KG1 (cell line): ENCODE measurements around the gene ARRB1.
"Not testable (repeated sequence)": the region's sequence is repeated elsewhere in the genome, so short reads cannot be mapped to it uniquely, and the experiment has no call there.

Experiments
- DNase-seq: peaks from one replicate; lab custom pipeline; 2025; lab: John Stamatoyannopoulos, UW

ARRB1 gene

GRCh38 chr11:75344186-75344585 is 7.3 kb downstream of the ARRB1 start:
- no peak for DNase-seq

DNA sequence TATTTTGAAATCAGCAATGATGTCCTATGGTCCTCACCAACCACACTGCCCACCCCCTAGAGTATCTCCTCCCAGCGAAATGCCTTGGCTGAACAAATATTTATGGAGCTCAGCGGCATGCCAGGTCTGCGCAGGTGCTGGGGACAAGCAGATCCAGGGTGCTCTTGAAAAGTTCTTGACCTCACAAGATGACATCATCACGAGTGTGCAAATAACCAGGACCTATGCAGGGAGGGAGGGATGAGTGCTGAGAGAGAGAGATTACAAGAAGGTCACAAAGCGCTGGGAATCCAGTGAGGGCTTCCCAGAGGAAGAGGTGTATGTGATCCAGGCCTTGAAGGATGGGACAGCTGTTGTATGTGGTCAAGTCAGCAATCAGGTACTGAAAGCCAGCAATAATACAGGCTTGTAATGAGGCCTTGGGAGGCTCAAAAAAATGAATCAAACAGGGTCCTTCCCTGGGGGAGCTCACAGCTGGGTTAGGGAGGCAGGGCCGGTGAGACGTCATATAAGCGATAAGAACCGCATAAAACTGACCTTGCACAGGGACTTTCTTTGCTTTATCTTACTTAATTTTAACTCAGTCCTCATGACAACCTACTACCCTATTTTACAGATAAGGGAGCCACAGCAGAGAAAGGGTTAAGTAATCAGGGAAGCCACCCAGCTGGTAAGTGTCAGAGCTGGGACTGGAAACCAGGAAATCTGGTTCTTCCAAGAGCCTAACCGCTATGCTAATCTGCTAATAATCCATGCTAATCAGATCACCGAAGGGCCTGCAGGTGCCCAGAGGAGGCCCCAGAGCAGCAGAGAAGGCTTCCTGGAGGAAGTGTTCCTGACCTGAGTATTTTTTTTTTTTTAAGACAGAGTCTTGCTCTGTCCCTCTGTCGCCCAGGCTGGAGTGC is 8.2 kb downstream of the ARRB1 start:
- no peak for DNase-seq

DNA sequence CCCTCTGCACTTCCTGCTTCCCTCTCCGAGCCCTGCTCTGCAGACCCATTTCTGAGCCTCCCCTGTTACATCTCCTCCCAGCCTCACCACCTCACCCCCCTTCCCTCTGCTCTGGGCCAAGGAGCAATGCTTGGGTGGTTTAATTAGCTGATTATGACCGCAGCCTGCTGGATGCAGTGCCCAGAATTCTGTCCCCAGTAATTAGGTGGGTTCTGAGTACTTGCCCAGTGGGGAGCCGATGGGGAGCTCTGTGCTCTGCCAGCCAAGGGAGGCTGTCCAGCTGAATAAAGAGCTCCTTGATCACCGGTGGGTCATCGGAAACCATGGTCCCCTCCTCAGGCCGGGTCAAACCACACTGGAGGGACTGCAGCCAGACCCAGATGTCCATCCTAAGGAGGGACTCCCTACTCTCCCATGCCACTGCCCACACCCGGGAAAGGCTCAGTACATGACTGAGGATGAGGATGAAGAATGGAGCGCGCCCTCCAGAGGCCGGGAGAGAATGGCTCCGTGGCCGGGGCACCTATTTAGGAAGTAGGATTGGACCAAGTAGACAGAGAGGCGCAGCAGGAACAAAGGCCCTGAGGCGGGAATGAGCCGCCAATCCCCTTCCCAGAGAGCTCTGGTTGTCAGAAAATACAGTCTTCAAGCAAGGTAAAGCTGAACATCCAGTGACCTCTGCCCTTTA is 9.1 kb downstream of the ARRB1 start:
- no peak for DNase-seq

DNA sequence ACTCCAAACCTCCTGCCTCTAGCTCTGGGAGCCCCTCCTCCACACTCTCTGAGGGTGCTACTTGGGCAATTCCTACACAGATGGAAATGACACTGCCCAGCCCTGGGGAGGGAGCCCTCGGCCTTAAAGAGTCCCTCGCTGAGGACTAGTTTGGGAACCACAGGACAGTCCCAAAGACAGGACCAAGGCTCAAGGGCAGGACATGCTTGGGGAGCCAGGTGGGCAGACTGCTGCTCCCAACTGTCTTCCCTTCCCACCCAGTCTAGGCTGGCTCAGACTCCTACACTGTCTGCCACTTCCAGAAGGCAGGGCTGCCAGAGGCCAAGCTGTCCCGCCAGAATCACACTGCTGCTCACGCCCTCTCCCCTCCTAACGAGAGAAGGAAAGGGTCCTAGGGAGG is 9.8 kb downstream of the ARRB1 start:
- DNase-seq, result no peak

GRCh38 chr11:75339685-75340409 is 11.6 kb downstream of the ARRB1 start:
- no peak for DNase-seq

- no peak for DNase-seq
Observed at GRCh38 chr11:75338516-75339208, 12.8 kb downstream of the ARRB1 start.

GRCh38 chr11:75337195-75337654 is 14.2 kb downstream of the ARRB1 start:
- DNase-seq, result no peak

GRCh38 chr11:75334976-75335375 is 16.5 kb downstream of the ARRB1 start:
- no peak for DNase-seq

DNA sequence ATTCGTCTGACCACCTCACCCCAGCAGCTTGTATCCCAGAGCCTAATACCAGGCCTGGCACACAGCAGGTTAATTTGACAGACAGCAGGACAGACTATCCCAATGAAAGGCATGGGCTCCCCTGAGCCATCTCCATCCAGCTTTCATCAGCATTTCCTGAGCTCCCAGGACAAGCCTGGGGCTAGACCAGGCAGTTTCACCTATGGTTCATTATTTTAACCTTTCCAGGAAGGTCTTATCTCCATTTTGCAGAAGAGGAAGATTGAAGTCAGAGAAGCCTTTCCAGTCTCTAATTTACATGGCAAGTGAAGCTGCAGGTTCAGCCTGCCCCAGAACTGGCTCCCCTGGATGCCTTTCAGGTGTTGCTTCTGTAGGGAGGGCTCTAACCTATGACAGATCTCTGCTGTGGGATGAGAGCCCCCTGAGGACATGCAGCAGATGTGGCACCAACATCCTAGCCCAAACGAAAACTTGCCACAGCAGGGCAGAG is 17.0 kb downstream of the ARRB1 start:
- no peak for DNase-seq

GRCh38 chr11:75333807-75334140 is 17.7 kb downstream of the ARRB1 start:
- no peak for DNase-seq

DNA sequence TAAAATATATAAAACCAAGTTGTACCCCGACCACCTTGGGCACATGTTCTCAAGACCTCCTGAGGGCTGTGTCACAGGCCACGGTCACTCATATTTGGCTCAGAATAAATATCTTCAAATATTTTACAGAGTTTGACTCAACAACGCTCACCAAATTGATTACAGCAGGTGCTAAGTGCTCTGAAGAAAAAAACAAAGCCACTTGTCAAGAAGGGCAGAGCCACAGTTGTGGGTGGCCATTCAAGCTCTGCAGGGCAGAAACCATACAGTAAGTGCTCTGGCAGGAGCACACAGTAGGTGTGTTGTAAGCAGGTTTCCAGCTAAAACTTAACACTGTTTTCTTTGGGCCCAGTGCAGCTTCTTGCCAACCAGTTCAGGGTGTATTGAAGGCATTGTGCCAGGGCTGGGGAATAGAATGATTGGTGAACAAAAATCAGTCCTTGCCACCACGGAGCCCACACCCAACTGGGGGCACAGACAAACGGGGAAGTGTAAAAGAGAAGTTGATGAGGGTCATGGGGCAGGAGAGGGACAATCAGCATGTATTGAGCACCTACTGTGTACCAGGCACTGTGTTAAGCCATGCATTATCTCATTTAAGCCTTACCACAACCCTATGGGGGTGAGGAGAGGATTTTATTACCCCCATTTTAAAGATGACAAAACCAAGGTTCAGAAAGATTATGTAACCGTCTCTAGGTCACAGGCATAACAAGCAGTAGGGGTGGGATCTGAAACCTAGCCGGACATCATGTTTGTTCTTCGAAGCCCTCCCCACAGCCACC is 18.2 kb downstream of the ARRB1 start:
- no peak for DNase-seq

DNA sequence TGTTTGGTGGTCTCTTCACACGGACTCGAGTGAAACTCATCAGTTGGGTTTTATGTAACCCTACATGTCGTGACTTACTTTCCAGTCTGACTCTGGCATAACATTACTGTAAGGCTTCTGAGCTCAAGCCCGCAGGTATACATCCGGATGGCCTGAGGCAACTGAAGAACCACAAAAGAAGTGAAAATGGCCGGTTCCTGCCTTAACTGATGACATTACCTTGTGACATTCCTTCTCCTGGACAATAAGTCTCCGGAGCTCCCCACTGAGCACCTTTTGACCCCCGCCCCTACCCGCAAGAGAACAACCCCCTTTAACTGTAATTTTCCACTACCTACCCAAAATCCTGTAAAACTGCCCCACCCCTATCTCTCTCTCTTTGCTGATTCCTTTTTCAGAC is 19.7 kb downstream of the ARRB1 start:
- DNase-seq, result not testable (repeated sequence)

DNA sequence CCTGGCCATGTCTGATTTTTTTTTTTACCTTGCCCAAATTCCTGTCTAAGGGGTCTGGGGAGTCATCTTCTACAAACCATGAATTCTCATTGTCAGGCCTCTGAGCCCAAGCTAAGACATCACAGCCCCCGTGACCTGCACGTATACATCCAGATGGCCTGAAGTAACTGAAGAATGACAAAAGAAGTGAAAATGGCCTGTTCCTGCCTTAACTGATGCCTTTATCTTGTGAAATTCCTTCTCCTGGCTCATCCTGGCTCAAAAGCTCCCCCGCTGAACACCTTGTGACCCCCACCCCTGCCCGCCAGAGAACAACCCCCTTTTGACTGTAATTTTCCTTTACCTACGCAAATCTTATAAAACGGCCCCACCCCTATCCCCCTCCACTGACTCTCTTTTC is 20.2 kb downstream of the ARRB1 start:
- not testable (repeated sequence) for DNase-seq

GRCh38 chr11:75330886-75331285 is 20.6 kb downstream of the ARRB1 start:
- not testable (repeated sequence) for DNase-seq

- DNase-seq, result no peak
Observed at GRCh38 chr11:75330291-75330690, 21.2 kb downstream of the ARRB1 start.

DNA sequence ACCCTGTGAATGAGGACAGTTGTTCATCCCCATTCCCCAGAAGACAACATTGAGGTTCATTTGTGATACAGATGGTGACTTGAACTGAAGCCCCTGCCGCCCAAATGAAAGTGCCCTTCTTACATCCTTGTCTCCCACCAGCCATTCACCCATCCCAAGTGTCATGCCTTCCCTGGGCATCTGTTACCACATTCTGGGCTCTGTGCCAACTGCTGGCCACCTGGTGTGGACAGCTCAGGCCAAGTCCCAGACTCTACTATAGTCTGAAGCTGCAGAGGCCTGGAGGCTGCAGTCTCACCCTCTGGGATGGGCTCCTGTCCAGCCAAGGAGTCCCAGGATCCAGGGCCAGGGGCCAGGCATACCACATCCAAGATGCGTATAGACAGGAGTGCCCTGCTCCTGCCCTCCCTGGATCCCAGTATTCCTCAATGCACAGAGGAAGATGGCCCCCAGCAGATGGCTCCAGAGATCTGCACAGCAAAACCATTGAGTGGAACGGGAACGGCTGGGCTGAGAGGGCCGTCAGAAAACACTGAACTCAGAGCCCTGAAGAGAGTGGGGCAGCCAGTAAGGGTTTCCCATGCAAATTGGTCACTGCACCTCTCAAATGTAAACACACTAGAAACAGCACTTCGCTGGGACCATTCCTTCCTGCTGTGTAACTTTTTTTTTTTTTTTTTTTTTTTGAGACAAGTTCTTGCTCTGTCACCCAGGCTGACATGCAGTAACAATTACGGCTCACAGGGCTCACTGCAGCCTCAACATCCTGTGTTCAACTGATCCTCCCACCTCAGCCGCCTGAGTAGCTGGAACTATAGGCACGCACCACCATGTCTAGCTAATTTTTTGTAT is 22.8 kb downstream of the ARRB1 start:
- DNase-seq, result no peak

DNA sequence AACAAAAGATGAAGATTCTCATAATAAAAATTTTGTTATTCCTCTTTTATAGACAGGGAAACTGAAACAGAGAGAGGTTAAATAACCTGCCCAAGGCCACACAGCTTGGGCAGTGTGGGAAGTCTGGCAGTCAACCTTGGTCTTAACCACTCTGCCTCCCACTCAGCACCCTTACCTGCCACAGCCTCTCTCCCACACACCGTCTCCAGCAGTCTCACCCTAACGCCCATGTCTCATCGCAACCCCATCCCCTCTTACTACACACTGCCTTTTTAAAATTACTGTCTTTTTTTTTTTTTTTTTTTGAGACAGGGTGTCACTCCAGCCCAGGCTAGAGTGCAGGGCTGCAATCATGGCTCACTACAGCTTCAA is 25.0 kb downstream of the ARRB1 start:
- no peak for DNase-seq

DNA sequence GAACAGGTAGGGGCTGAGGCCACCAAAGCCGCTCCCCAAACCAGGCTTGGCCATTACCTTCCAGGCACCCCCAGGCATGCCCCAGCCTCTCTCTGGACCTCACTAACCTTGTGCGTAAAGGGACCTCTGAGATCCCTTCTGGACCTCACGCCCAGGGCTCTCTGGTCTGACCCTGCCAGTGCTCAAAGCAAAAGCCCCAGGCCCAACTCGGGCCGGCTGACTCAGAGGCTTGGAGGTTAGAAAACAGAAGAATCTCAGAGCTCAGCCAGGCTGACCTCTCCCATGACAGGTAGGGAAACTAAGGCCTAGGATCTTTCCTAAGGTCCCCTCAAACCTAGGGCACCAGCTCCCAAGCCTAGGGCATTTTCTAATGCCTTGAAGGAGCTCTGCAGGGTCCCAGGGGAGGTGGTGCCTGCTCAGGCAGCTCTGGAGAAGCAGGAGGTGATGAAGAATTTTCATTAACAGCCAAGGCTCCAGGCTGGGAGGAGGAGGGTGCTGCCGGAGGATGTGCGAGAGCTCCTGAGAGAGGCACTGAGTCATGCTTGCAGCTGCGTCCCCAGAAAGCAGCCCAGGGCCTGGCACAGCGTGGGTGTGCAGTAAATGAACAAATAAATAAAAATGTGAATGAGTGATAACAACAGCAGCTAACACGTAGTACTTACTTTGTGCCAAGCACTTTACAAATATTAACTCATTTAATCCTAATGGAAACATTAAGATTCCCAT is 25.6 kb downstream of the ARRB1 start:
- no peak for DNase-seq

- no peak for DNase-seq
Observed at GRCh38 chr11:75324740-75325139, 26.7 kb downstream of the ARRB1 start.

GRCh38 chr11:75324189-75324588 is 27.3 kb downstream of the ARRB1 start:
- no peak for DNase-seq
